ENCODE data around the gene RSPH6A. TPM values are rescaled to one million over a fixed set of nuclear protein-coding genes. Genes with fewer than 3 reads are reported as not detected.

The RSPH6A gene
- total and polyA plus RNA-seq, 2 of the 13 experiments (the other 11 are each of a cell fraction or from before 2014, with no cell fraction given): 0.07 TPM; not detected in 1

- TF ChIP-seq ZNF407 (CRISPR knock-in tag; IDR thresholded peaks at IDR 0.05; ENCODE audit: not compliant biosample characterization): peak; percentile 89
- TF ChIP-seq AHDC1 (CRISPR knock-in tag; IDR thresholded peaks at IDR 0.05; ENCODE audit: borderline replicate concordance): 0 out of 2 replicates have a peak, but pooled peaks have one; percentile 8
- TF ChIP-seq PCBP1 (IDR thresholded peaks at IDR 0.05; ENCODE audit: borderline replicate concordance, low read depth, low read length): no peak
- TF ChIP-seq ZC3H4 (CRISPR knock-in tag; IDR thresholded peaks at IDR 0.05; ENCODE audit: borderline replicate concordance): no peak
- no peak for TF ChIP-seq NFRKB (IDR thresholded peaks at IDR 0.05)
- TF ChIP-seq CENPT (CRISPR knock-in tag; IDR thresholded peaks at IDR 0.05; ENCODE audit: low read depth): no peak
- TF ChIP-seq IKZF4 (CRISPR knock-in tag; IDR thresholded peaks at IDR 0.05; ENCODE audit: borderline replicate concordance, low read depth, not compliant biosample characterization): peak; percentile 54
- TF ChIP-seq CENPBD1 (CRISPR knock-in tag; IDR thresholded peaks at IDR 0.05; ENCODE audit: borderline replicate concordance, low read depth): no peak
Measured at GRCh38 chr19:45767881-45768654, 47.0 kb downstream of the RSPH6A start (continued).

All from HepG2 (cell line).